HEK293 (cell line): Measurements from ENCODE around the gene SLC15A4.

Experiments used
- CTCF ChIA-PET: fragments of 350-600 bp; formaldehyde crosslinking; extraction: SDS; loops from one replicate; lab custom pipeline; 2021; ENCODE audit warnings: antibody characterized with exemption; lab: Yijun Ruan, JAX
- POLR2A ChIA-PET: fragments of 300-600 bp; formaldehyde crosslinking; extraction: SDS; loops from one replicate; lab custom pipeline; 2020; ENCODE audit warnings: antibody characterized with exemption, inconsistent platforms; lab: Yijun Ruan, JAX
- H3K27ac ChIP-seq: fragments of 200-500 bp; sonication (Bioruptor generic); 2 replicates; pipeline ENCODE4 v1.5.1; 2014; ENCODE audit warnings: low read depth, low read length, control low read depth, inconsistent platforms; ENCODE audit errors: extremely low read depth
- H3K36me3 ChIP-seq, 2 experiments: fragments of 200-500 bp in 1 of 2; sonication (Bioruptor generic) in 1 of 2; 1 replicate in 1 of 2; 2 replicates in 1 of 2; pipeline ENCODE4 v1.5.1; 2014 to 2017; ENCODE audit warnings: inconsistent platforms in 2 of 2, low read length in 2 of 2; ENCODE audit not compliant: control insufficient read depth in 2 of 2, insufficient read depth in 1 of 2
- H3K4me1 ChIP-seq: fragments of 200-500 bp; sonication (Bioruptor generic); 2 replicates; pipeline ENCODE4 v1.5.1; 2014; ENCODE audit warnings: mild to moderate bottlenecking, low read length, inconsistent platforms; ENCODE audit not compliant: control insufficient read depth, insufficient read depth
- H3K4me3 ChIP-seq: 2 replicates; pipeline ENCODE4 v1.5.1; 2011; ENCODE audit warnings: low read depth, mild to moderate bottlenecking, control low read depth, low read length, moderate library complexity
- H3K9me3 ChIP-seq: fragments of 200-500 bp; sonication (Bioruptor generic); 2 replicates; pipeline ENCODE4 v1.5.1; 2014; ENCODE audit warnings: low read depth, low read length, inconsistent platforms; ENCODE audit not compliant: control insufficient read depth, insufficient read depth
- BCL11A ChIP-seq: fragments of 450-650 bp; formaldehyde crosslinking; IDR thresholded peaks from 2 replicates; pipeline ENCODE4 v1.5.1; 2016; ENCODE audit warnings: low read depth, missing biosample characterization, missing genetic modification characterization
- GLI2 ChIP-seq: fragments of 450-650 bp; formaldehyde crosslinking; IDR thresholded peaks from 2 replicates; pipeline ENCODE4; 2017; ENCODE audit warnings: missing biosample characterization, missing genetic modification characterization, low read depth, borderline replicate concordance
- OVOL3 ChIP-seq: fragments of 450-650 bp; formaldehyde crosslinking; IDR thresholded peaks from 2 replicates; pipeline ENCODE4 v1.5.1; 2016; ENCODE audit warnings: missing biosample characterization, missing genetic modification characterization
- PRDM4 ChIP-seq: fragments of 450-650 bp; formaldehyde crosslinking; IDR thresholded peaks from 2 replicates; pipeline ENCODE4 v1.5.1; 2017; ENCODE audit warnings: missing biosample characterization, missing genetic modification characterization
- SP3 ChIP-seq: fragments of 450-650 bp; formaldehyde crosslinking; IDR thresholded peaks from 2 replicates; pipeline ENCODE4 v1.5.1; 2016; ENCODE audit warnings: missing biosample characterization, missing genetic modification characterization
- ZBTB1 ChIP-seq: fragments of 450-650 bp; formaldehyde crosslinking; IDR thresholded peaks from 2 replicates; pipeline ENCODE4 v1.5.1; 2016; ENCODE audit warnings: missing biosample characterization, missing genetic modification characterization
- ZBTB7A ChIP-seq: fragments of 450-650 bp; formaldehyde crosslinking; IDR thresholded peaks from 2 replicates; pipeline ENCODE4 v1.5.1; 2016; ENCODE audit warnings: low read depth, missing biosample characterization, missing genetic modification characterization
- ZNF121 ChIP-seq: fragments of 450-650 bp; formaldehyde crosslinking; IDR thresholded peaks from 2 replicates; pipeline ENCODE4 v1.5.1; 2016; ENCODE audit warnings: missing biosample characterization, missing genetic modification characterization
- ZNF146 ChIP-seq: fragments of 450-650 bp; formaldehyde crosslinking; IDR thresholded peaks from 2 replicates; pipeline ENCODE4 v1.5.1; 2016; ENCODE audit warnings: missing biosample characterization, missing genetic modification characterization
- ZNF174 ChIP-seq: fragments of 450-650 bp; formaldehyde crosslinking; IDR thresholded peaks from 2 replicates; pipeline ENCODE4 v1.5.0; 2017; ENCODE audit warnings: missing biosample characterization, mild to moderate bottlenecking, missing genetic modification characterization
- ZNF341 ChIP-seq: fragments of 450-650 bp; formaldehyde crosslinking; IDR thresholded peaks from 2 replicates; pipeline ENCODE4; 2016; ENCODE audit warnings: low read depth, missing biosample characterization, missing genetic modification characterization
- ZNF398 ChIP-seq: fragments of 450-650 bp; formaldehyde crosslinking; IDR thresholded peaks from 2 replicates; pipeline ENCODE4 v1.5.1; 2017; ENCODE audit warnings: missing biosample characterization, missing genetic modification characterization
- ZNF426 ChIP-seq: fragments of 450-650 bp; formaldehyde crosslinking; IDR thresholded peaks from 2 replicates; pipeline ENCODE4 v1.5.1; 2017; ENCODE audit warnings: missing biosample characterization, missing genetic modification characterization, mild to moderate bottlenecking, inconsistent platforms, moderate library complexity
- ZNF664 ChIP-seq: fragments of 450-650 bp; formaldehyde crosslinking; IDR thresholded peaks from 2 replicates; pipeline ENCODE4 v1.5.1; 2016; ENCODE audit warnings: missing biosample characterization, missing genetic modification characterization
- ZNF777 ChIP-seq: fragments of 450-650 bp; formaldehyde crosslinking; IDR thresholded peaks from 2 replicates; pipeline ENCODE4 v1.5.1; 2017; ENCODE audit warnings: missing biosample characterization, missing genetic modification characterization, borderline replicate concordance
- ZNF785 ChIP-seq: fragments of 450-650 bp; formaldehyde crosslinking; IDR thresholded peaks from 2 replicates; pipeline ENCODE4 v1.5.1; 2016; ENCODE audit warnings: missing biosample characterization, missing genetic modification characterization
- ZNF791 ChIP-seq: fragments of 450-650 bp; formaldehyde crosslinking; IDR thresholded peaks from 2 replicates; pipeline ENCODE4 v1.5.1; 2016; ENCODE audit warnings: missing biosample characterization, missing genetic modification characterization
- ZSCAN16 ChIP-seq: fragments of 450-650 bp; formaldehyde crosslinking; IDR thresholded peaks from 2 replicates; pipeline ENCODE4 v1.5.1; 2016; ENCODE audit warnings: missing biosample characterization, missing genetic modification characterization
- ZSCAN18 ChIP-seq: fragments of 450-650 bp; formaldehyde crosslinking; IDR thresholded peaks from 2 replicates; pipeline ENCODE4 v1.5.1; 2016; ENCODE audit warnings: missing biosample characterization, missing genetic modification characterization
- TF ChIP-seq, protein P1 (sequence below): fragments of 450-650 bp; formaldehyde crosslinking; IDR thresholded peaks from 2 replicates; pipeline ENCODE4 v1.5.1; 2016; ENCODE audit warnings: missing biosample characterization, missing genetic modification characterization, low read depth
- TF ChIP-seq, protein P2 (sequence below): fragments of 450-650 bp; formaldehyde crosslinking; IDR thresholded peaks from 2 replicates; pipeline ENCODE4 v1.5.1; 2017; ENCODE audit warnings: missing biosample characterization, missing genetic modification characterization

The SLC15A4 gene

DNA sequence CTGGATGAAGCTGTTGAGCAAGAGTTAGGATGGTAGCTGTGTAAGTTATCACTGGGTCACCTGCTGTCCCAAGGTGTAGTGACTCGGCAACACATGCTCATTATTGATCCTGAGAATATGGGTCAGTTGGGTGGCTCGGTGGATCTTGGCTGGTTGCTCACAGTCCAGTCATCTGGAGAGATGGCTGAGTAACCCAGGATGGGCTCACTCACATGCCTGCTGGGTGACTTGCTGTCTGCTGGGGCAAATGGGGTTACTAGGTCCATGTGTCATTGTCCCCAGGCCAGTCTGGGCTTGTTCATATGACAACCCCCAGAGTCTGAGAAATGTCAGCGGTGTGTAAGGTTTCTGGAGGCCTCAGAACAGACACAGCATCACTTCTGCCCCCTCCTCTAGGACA lies 69.5 kb downstream of the SLC15A4 start:
- H3K4me1 ChIP-seq: no peaks in the 10 kb centered on the region
- H3K9me3 ChIP-seq: no peaks in the 10 kb centered on the region
- ChIA-PET POLR2A (no interaction called here), CTCF (no interaction called here)
- no peak overlapping the region for H3K4me3 ChIP-seq
- H3K27ac ChIP-seq: no peak overlapping the region
- no peaks in the 10 kb centered on the region for H3K36me3 ChIP-seq
- TF ChIP-seq ZNF146 (tag by site-specific recombination) (no peak), ZNF426 (tag by site-specific recombination) (no peak), ZNF341 (tag by site-specific recombination) (no peak), ZSCAN16 (no peak), ZNF174 (tag by site-specific recombination) (no peak), ZSCAN18 (tag by site-specific recombination) (no peak)

DNA sequence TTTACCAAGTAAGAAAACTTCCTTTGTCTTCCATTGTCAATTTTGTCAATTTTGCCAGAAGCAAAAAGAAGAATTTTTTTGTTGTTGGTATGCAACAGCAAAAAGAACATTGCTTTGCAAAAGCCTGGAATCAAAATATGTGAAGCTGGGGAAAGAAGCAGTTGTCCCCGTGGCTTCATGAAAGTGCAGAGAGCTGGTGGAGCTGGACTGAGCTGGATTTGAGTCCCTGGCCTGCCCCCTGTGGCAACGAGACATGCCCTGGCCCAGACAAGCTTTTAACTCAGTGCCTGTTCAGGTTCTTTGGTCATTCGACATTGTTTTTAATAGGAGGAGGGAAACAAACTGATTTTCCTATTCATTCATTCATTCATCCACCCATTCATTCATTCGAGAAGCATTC lies 70.3 kb downstream of the SLC15A4 start:
- TF ChIP-seq ZBTB7A (tag by site-specific recombination): no peak
- no peak for TF ChIP-seq ZNF664 (tag by site-specific recombination)
- no peak for TF ChIP-seq SP3 (tag by site-specific recombination)
- TF ChIP-seq ZNF341 (tag by site-specific recombination): no peak
- no peak for TF ChIP-seq BCL11A (tag by site-specific recombination)
- TF ChIP-seq, protein P1, sequence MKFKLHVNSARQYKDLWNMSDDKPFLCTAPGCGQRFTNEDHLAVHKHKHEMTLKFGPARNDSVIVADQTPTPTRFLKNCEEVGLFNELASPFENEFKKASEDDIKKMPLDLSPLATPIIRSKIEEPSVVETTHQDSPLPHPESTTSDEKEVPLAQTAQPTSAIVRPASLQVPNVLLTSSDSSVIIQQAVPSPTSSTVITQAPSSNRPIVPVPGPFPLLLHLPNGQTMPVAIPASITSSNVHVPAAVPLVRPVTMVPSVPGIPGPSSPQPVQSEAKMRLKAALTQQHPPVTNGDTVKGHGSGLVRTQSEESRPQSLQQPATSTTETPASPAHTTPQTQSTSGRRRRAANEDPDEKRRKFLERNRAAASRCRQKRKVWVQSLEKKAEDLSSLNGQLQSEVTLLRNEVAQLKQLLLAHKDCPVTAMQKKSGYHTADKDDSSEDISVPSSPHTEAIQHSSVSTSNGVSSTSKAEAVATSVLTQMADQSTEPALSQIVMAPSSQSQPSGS (tag by site-specific recombination): no peak
- no peak for TF ChIP-seq ZNF777 (tag by site-specific recombination)
- TF ChIP-seq ZNF146 (tag by site-specific recombination): no peak
- TF ChIP-seq ZNF398: no peak
- TF ChIP-seq GLI2: no peak
- TF ChIP-seq, protein P2, sequence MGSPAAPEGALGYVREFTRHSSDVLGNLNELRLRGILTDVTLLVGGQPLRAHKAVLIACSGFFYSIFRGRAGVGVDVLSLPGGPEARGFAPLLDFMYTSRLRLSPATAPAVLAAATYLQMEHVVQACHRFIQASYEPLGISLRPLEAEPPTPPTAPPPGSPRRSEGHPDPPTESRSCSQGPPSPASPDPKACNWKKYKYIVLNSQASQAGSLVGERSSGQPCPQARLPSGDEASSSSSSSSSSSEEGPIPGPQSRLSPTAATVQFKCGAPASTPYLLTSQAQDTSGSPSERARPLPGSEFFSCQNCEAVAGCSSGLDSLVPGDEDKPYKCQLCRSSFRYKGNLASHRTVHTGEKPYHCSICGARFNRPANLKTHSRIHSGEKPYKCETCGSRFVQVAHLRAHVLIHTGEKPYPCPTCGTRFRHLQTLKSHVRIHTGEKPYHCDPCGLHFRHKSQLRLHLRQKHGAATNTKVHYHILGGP: no peak
- no peak for TF ChIP-seq ZNF121 (tag by site-specific recombination)
- no peak for TF ChIP-seq PRDM4 (tag by site-specific recombination)
- TF ChIP-seq ZNF785 (tag by site-specific recombination): no peak
- TF ChIP-seq ZBTB1: no peak
- TF ChIP-seq OVOL3 (tag by site-specific recombination): no peak
- TF ChIP-seq ZNF791: no peak
- Histone ChIP-seq H3K4me1 (no peaks in the 10 kb centered on the region), H3K4me3 (no peak overlapping the region), H3K27ac (no peak overlapping the region), H3K9me3 (no peaks in the 10 kb centered on the region), H3K36me3 (no peaks in the 10 kb centered on the region)
- CTCF ChIA-PET: interaction anchor here (0.7 kb wide), 1 partner anchor 109 kb away, joined by 3 read pairs; no protein-coding TSS in a partner anchor
- POLR2A ChIA-PET: no interaction called here
